Trophoblast cell (in vitro differentiated cells and primary cell): ENCODE results near the gene RSPH3. TPM values are rescaled to one million over a fixed set of nuclear protein-coding genes. Genes with fewer than 3 reads are reported as not detected.

Source experiments
- DNase-seq, 2 donors: peaks; one replicate each; pipeline ENCODE4 v3.0.0-alpha.2; 2016
- H2AFZ ChIP-seq: 2 replicates; pipeline ENCODE4 v1.6.1; 2013; ENCODE audit warnings: low read length, moderate library complexity, mild to moderate bottlenecking; ENCODE audit not compliant: insufficient read depth, poor library complexity
- H2AK5ac ChIP-seq: 2 replicates; pipeline ENCODE4 v1.6.1; 2013; ENCODE audit warnings: mild to moderate bottlenecking, low read length
- H2BK120ac ChIP-seq: 2 replicates; pipeline ENCODE4 v1.6.1; 2013; ENCODE audit warnings: low read length, mild to moderate bottlenecking, moderate library complexity; ENCODE audit not compliant: insufficient read depth, poor library complexity
- H2BK12ac ChIP-seq: 2 replicates; pipeline ENCODE4 v1.6.1; 2013; ENCODE audit warnings: mild to moderate bottlenecking, low read length, moderate library complexity
- H2BK5ac ChIP-seq: 2 replicates; pipeline ENCODE4 v1.6.1; 2013; ENCODE audit warnings: low read length, low read depth, moderate library complexity, mild to moderate bottlenecking; ENCODE audit not compliant: poor library complexity
- H3K14ac ChIP-seq: 2 replicates; pipeline ENCODE4 v1.6.1; 2013; ENCODE audit warnings: mild to moderate bottlenecking, low read length
- H3K18ac ChIP-seq: 2 replicates; pipeline ENCODE4 v1.6.1; 2013; ENCODE audit warnings: mild to moderate bottlenecking, low read length
- H3K23ac ChIP-seq: 2 replicates; pipeline ENCODE4 v1.6.1; 2013; ENCODE audit warnings: low read length
- H3K27ac ChIP-seq: 2 replicates; pipeline ENCODE4 v1.5.1; 2013; ENCODE audit warnings: low read depth, mild to moderate bottlenecking, inconsistent platforms, low read length, moderate library complexity
- H3K27me3 ChIP-seq: 2 replicates; pipeline ENCODE4 v1.6.1; 2013; ENCODE audit warnings: inconsistent platforms, mild to moderate bottlenecking, low read length, moderate library complexity; ENCODE audit not compliant: insufficient read depth
- H3K36me3 ChIP-seq, 2 experiments: 1 replicate in 1 of 2; 2 replicates in 1 of 2; pipeline ENCODE4 v1.6.1; 2013; ENCODE audit warnings: low read length in 2 of 2, mild to moderate bottlenecking in 2 of 2, moderate library complexity in 1 of 2; ENCODE audit not compliant: insufficient read depth in 2 of 2, control insufficient read depth in 1 of 2
- H3K4ac ChIP-seq: 2 replicates; pipeline ENCODE4 v1.6.1; 2013; ENCODE audit warnings: low read depth, mild to moderate bottlenecking, low read length, moderate library complexity
- H3K4me1 ChIP-seq, 2 experiments: 1 replicate in 1 of 2; 2 replicates in 1 of 2; pipeline ENCODE4 v1.6.1; 2013; ENCODE audit warnings: low read length in 2 of 2, mild to moderate bottlenecking in 2 of 2, moderate library complexity in 1 of 2; ENCODE audit not compliant: insufficient read depth in 2 of 2, control insufficient read depth in 1 of 2
- H3K4me2 ChIP-seq: 2 replicates; pipeline ENCODE4 v1.6.1; 2013; ENCODE audit warnings: inconsistent platforms, mild to moderate bottlenecking, low read length, moderate library complexity
- H3K4me3 ChIP-seq: 2 replicates; pipeline ENCODE4 v1.5.1; 2013; ENCODE audit warnings: mild to moderate bottlenecking, low read depth, low read length, inconsistent platforms
- H3K79me1 ChIP-seq: one replicate; pipeline ENCODE4 v1.6.1; 2013; ENCODE audit warnings: low read length
- H3K79me2 ChIP-seq: 2 replicates; pipeline ENCODE4 v1.6.1; 2013; ENCODE audit warnings: low read length, mild to moderate bottlenecking; ENCODE audit not compliant: control insufficient read depth, insufficient read depth, poor library complexity
- H3K9ac ChIP-seq: 2 replicates; pipeline ENCODE4 v1.6.1; 2013; ENCODE audit warnings: mild to moderate bottlenecking, low read length
- H3K9me3 ChIP-seq: 2 replicates; pipeline ENCODE4 v1.6.1; 2013; ENCODE audit warnings: low read depth, mild to moderate bottlenecking, control low read depth, inconsistent platforms, low read length; ENCODE audit not compliant: insufficient read depth
- H4K12ac ChIP-seq: 2 replicates; pipeline ENCODE4 v1.6.1; 2013; ENCODE audit warnings: low read depth, mild to moderate bottlenecking, low read length, moderate library complexity
- H4K8ac ChIP-seq: 2 replicates; pipeline ENCODE4 v1.6.1; 2013; ENCODE audit warnings: low read depth, mild to moderate bottlenecking, low read length, moderate library complexity
- H4K91ac ChIP-seq: one replicate; pipeline ENCODE4 v1.6.1; 2013; ENCODE audit warnings: low read depth, mild to moderate bottlenecking, low read length, moderate library complexity
- WGBS: extraction: QIAGEN DNeasy Blood & Tissue Kit; methylation state at CpG from one replicate; pipeline ENCODE4 v1.1.7; 2013; ENCODE audit warnings: missing lambda C conversion rate; ENCODE audit not compliant: insufficient read length, insufficient coverage; ENCODE audit errors: extremely low coverage; 5-methylcytosine and 5-hydroxymethylcytosine counted together
- polyA plus RNA-seq: library from polyadenylated mRNA; stranded (reverse); fragments of 200-250 nt; gene quantifications from 2 replicates; pipeline ENCODE4 v1.2.3, GENCODE V29; 2013

The RSPH3 gene
- 4.8 and 4.9 TPM in 2 replicates for polyA plus RNA-seq

DNA sequence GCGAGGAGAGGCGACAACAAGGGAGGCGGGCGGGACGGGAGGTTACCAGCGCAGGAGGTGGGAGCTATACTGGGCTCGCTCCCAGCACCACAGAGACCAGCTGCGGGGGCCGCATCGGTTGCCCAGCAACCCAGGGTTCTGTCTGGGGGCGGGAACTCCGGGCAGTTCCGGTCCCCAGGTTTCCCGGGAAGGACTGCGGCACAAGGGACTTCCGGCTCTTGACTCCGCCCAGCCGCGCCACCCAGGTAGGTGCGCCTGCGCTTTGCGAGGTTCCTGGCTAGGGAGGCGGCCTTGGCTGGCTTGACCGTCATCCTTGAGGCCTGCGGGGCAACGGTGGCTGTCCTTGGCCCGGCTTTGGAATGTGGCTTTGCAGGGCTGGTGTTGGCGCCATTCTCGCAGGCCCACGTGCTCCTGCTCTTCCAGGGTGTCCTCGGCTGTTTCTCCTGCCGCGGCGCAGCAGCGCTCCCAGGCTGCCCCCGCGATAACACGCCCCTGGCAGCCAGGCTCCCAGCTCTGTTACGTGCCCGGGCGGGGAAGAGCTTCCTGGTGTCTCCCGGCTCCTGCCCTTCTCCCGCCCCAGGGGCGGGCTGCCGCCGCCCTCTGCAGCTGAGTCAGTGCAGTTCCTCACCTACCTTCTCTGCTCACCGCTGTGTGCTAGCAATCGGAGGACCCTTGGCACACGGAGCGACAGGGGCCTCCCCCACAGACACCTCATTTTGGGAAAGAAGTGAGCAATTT lies at the start of gene RSPH3:
TSS of gene RSPH3 (minus strand) at position 537 of the 738 bp plus-strand sequence. CDS start 652 bp downstream, outside the sequence.
- WGBS = no CpG with 5 or more reads among the region's 50 CpGs
- Histone ChIP-seq H2BK12ac (peak within 1 kb of the TSS; percentile 14), H3K79me2 (peaks cover 5% of the 10 kb centered on the region), H2BK120ac (peak within 1 kb of the TSS; percentile 89), H3K79me1 (peaks cover 8% of the 10 kb centered on the region), H3K4ac (peak within 1 kb of the TSS; percentile 73), H3K9me3 (no peaks in the 10 kb centered on the region), H3K4me1 (peaks cover 6 to 7% of the 10 kb centered on the region in 2 experiments), H3K4me2 (peak within 1 kb of the TSS; percentile 69), H2AK5ac (no peak within 1 kb of the TSS), H2AFZ (peak within 1 kb of the TSS; percentile 94), H3K9ac (peak within 1 kb of the TSS; percentile 80), H3K14ac (peak within 1 kb of the TSS; percentile 95), H3K4me3 (peak within 1 kb of the TSS; percentile 94), H3K27ac (peak within 1 kb of the TSS; percentile 98), H4K8ac (peak within 1 kb of the TSS; percentile 99), H4K91ac (peak within 1 kb of the TSS; percentile 94), H4K12ac (peak within 1 kb of the TSS; percentile 95), H3K36me3 (peaks cover 0 to 2% of the 10 kb centered on the region in 2 experiments), H3K23ac (no peak within 1 kb of the TSS), H2BK5ac (peak within 1 kb of the TSS; percentile 86), H3K27me3 (no peaks in the 10 kb centered on the region), H3K18ac (peak within 1 kb of the TSS; percentile 96)
- peak; percentile 99 for DNase-seq

GRCh38 chr6:159047891-159048685 lies 48.1 kb upstream of the RSPH3 start:
- Histone ChIP-seq H3K27ac (no peak overlapping the region), H2BK5ac (no peak overlapping the region), H3K14ac (no peak overlapping the region), H3K27me3 (no peaks in the 10 kb centered on the region), H2BK120ac (no peak overlapping the region), H3K4me1 (no peaks in the 10 kb centered on the region), H3K4me2 (no peak overlapping the region), H2AK5ac (no peak overlapping the region), H3K79me1 (no peaks in the 10 kb centered on the region), H2AFZ (no peak overlapping the region), H3K36me3 (no peaks in the 10 kb centered on the region), H2BK12ac (no peak overlapping the region), H4K91ac (no peak overlapping the region), H3K18ac (no peak overlapping the region), H3K79me2 (no peaks in the 10 kb centered on the region), H3K9me3 (no peaks in the 10 kb centered on the region), H3K4me3 (no peak overlapping the region), H4K12ac (no peak overlapping the region), H3K4ac (no peak overlapping the region), H3K23ac (no peak overlapping the region), H4K8ac (no peak overlapping the region), H3K9ac (no peak overlapping the region)
- DNase-seq = no peak
- WGBS = no CpG with 5 or more reads among the region's 10 CpGs

DNA sequence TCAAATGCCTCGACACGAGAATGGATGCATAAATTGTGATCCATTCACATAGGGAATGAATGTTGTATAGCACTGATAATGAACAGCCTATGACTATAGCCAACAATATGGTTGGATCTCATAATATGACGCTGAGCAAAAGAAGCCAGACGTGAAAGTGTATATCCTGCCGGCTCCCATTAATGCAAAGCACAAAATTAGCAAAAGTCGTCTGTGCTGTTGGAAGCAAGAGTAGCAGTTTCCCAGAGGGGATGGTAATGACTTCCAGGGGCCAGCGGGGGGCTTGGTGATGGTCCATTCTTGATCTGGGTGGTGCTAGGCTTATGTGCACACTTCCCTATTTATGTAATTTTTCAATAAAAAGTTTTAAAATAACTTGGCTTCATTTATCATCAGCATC lies 45.8 kb upstream of the RSPH3 start:
- WGBS = no CpG with 5 or more reads among the region's 7 CpGs
- H3K4ac ChIP-seq = no peak overlapping the region
- no peak overlapping the region for H4K12ac ChIP-seq
- H3K18ac ChIP-seq = no peak overlapping the region
- H3K23ac ChIP-seq = no peak overlapping the region
- no peak overlapping the region for H2AK5ac ChIP-seq
- H3K36me3 ChIP-seq = no peaks in the 10 kb centered on the region
- no peaks in the 10 kb centered on the region for H3K9me3 ChIP-seq
- no peaks in the 10 kb centered on the region for H3K4me1 ChIP-seq
- no peak overlapping the region for H3K4me3 ChIP-seq
- H3K27me3 ChIP-seq = no peaks in the 10 kb centered on the region
- H2BK12ac ChIP-seq = no peak overlapping the region
- H3K79me2 ChIP-seq = no peaks in the 10 kb centered on the region
- no peaks in the 10 kb centered on the region for H3K79me1 ChIP-seq
- no peak overlapping the region for H3K14ac ChIP-seq
- peak in 1 of 2 donors; percentile 7 for DNase-seq
- H3K27ac ChIP-seq = no peak overlapping the region
- no peak overlapping the region for H2BK120ac ChIP-seq
- H4K91ac ChIP-seq = no peak overlapping the region
- H2BK5ac ChIP-seq = no peak overlapping the region
- no peak overlapping the region for H3K9ac ChIP-seq
- H2AFZ ChIP-seq = no peak overlapping the region
- no peak overlapping the region for H3K4me2 ChIP-seq
- no peak overlapping the region for H4K8ac ChIP-seq

DNA sequence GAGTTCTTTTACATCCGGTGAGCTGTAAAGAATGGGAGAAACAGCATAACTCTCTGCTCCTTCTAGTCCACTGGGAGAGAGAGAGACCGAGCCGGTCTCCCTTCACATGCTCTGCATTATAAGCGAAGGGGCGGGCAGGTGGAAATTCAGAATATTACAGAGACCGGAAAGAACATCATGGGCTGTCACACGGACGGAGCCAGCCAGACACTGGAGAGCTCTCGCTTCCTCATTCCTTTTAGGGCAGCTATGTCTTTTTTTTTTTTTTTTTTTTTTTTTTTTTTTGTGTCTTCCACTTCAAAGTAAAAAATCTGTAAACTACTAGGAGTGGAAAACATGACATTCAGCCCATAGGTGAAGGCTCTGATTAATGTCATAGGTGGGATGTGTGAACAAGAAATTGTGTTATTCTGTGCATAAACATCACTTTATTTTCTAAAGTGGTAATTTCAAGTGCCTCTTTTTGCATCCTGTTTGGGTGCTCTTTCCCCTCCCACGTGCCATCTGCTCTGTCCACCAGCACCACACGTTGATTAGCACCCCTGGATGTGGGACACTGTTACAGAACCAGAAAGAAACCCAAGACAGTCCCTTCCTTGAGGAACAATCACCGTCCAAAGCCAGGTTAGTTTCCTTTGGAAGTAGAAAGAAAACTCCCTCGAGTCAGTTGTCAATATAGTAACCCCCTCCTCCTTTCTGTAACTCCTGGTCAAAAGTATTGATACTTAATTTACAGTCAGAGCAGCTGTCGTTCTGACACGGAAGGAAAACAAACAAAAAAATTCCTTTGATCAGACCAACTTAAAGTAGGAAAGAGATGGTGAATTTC lies 45.1 kb upstream of the RSPH3 start, which contains the start of gene TAGAP:
TSS of gene TAGAP (minus strand) at position 93 of the 829 bp plus-strand sequence. CDS start 845 bp downstream, outside the sequence.
- H3K79me2 ChIP-seq = no peaks in the 10 kb centered on the region
- no peak within 1 kb of the TSS for H2AK5ac ChIP-seq
- H4K8ac ChIP-seq = no peak within 1 kb of the TSS
- H3K79me1 ChIP-seq = no peaks in the 10 kb centered on the region
- H2AFZ ChIP-seq = no peak within 1 kb of the TSS
- H3K23ac ChIP-seq = no peak within 1 kb of the TSS
- H4K12ac ChIP-seq = no peak within 1 kb of the TSS
- H3K9me3 ChIP-seq = no peaks in the 10 kb centered on the region
- WGBS = no CpG with 5 or more reads among the region's 15 CpGs
- H4K91ac ChIP-seq = no peak within 1 kb of the TSS
- no peak within 1 kb of the TSS for H3K4me2 ChIP-seq
- H3K27ac ChIP-seq = no peak within 1 kb of the TSS
- H3K9ac ChIP-seq = no peak within 1 kb of the TSS
- no peak within 1 kb of the TSS for H3K14ac ChIP-seq
- no peak within 1 kb of the TSS for H3K4ac ChIP-seq
- H3K4me1 ChIP-seq = no peaks in the 10 kb centered on the region
- no peak within 1 kb of the TSS for H3K4me3 ChIP-seq
- no peaks in the 10 kb centered on the region for H3K36me3 ChIP-seq
- H2BK5ac ChIP-seq = no peak within 1 kb of the TSS
- H3K27me3 ChIP-seq = no peaks in the 10 kb centered on the region
- H3K18ac ChIP-seq = no peak within 1 kb of the TSS
- DNase-seq = peak; percentile 49 to 50
- no peak within 1 kb of the TSS for H2BK12ac ChIP-seq
- no peak within 1 kb of the TSS for H2BK120ac ChIP-seq
